ENCODE data around the gene ORAI3. TPM values are rescaled to one million over a fixed set of nuclear protein-coding genes. Genes with fewer than 3 reads are reported as not detected.

Gene ORAI3
- polyA plus RNA-seq, 1 donor from 2014 or later, result 7.3 TPM

DNA sequence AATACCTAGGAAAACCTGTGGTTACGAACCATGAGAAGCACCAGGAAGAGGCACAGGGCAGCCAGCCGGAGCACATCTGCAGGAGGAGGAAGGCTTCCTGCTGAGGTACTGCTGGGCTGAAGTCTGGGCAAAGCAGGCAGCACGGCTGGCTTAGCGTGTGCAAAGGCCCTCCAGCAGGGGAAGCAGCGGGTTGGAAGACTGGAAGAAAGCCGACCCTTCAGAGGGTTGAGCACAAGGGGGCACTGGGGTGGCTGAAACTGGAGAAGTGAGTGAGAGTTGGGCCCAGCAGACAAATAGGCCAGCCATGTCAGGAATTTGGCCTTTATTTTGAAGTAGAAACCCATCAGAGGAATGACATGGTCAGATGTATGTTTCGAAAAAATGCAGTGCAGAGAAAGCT, 24.0 kb downstream of the ORAI3 start:
- Histone ChIP-seq H3F3A (ENCODE audit: insufficient read depth, low read length, poor library complexity, severe bottlenecking) (no peaks in the 10 kb centered on the region), H3K4me2 (ENCODE audit: low read length) (no peak overlapping the region), H3K4me3 (ENCODE audit: low read length) (no peak overlapping the region), H3K27me3 (ENCODE audit: insufficient read depth, low read depth, low read length) (no peaks in the 10 kb centered on the region), H3K9me2 (ENCODE audit: insufficient read depth, low read length) (no peaks in the 10 kb centered on the region), H3K9ac (ENCODE audit: low read length) (no peak overlapping the region), H3K79me2 (replicated peaks; ENCODE audit: insufficient read depth, low read length) (no peaks in the 10 kb centered on the region), H2AFZ (ENCODE audit: low read depth, low read length) (no peak overlapping the region), H3K36me3 (ENCODE audit: insufficient read depth, low read length) (no peaks in the 10 kb centered on the region), H3K27ac (ENCODE audit: low read length) (no peak overlapping the region), H3K9me3 (ENCODE audit: low read length) (no peaks in the 10 kb centered on the region), H4K20me1 (ENCODE audit: insufficient read depth) (no peaks in the 10 kb centered on the region)
- TF ChIP-seq EZH2 (IDR thresholded peaks at IDR 0.05; ENCODE audit: borderline replicate concordance, insufficient read depth, low read length, poor library complexity, severe bottlenecking) (no peak), TAF1 (IDR thresholded peaks at IDR 0.05; ENCODE audit: low read depth) (no peak), SMC3 (conservative IDR thresholded peaks at IDR 0.05; ENCODE audit: poor library complexity) (no peak), MXI1 (conservative IDR thresholded peaks at IDR 0.05; ENCODE audit: poor library complexity, severe bottlenecking) (no peak), RAD21 (conservative IDR thresholded peaks at IDR 0.05) (no peak), EP300 (conservative IDR thresholded peaks at IDR 0.05; ENCODE audit: poor library complexity, severe bottlenecking) (no peak), POLR2AphosphoS5 (IDR thresholded peaks at IDR 0.05) (no peak)
- TF ChIP-seq, protein P1, sequence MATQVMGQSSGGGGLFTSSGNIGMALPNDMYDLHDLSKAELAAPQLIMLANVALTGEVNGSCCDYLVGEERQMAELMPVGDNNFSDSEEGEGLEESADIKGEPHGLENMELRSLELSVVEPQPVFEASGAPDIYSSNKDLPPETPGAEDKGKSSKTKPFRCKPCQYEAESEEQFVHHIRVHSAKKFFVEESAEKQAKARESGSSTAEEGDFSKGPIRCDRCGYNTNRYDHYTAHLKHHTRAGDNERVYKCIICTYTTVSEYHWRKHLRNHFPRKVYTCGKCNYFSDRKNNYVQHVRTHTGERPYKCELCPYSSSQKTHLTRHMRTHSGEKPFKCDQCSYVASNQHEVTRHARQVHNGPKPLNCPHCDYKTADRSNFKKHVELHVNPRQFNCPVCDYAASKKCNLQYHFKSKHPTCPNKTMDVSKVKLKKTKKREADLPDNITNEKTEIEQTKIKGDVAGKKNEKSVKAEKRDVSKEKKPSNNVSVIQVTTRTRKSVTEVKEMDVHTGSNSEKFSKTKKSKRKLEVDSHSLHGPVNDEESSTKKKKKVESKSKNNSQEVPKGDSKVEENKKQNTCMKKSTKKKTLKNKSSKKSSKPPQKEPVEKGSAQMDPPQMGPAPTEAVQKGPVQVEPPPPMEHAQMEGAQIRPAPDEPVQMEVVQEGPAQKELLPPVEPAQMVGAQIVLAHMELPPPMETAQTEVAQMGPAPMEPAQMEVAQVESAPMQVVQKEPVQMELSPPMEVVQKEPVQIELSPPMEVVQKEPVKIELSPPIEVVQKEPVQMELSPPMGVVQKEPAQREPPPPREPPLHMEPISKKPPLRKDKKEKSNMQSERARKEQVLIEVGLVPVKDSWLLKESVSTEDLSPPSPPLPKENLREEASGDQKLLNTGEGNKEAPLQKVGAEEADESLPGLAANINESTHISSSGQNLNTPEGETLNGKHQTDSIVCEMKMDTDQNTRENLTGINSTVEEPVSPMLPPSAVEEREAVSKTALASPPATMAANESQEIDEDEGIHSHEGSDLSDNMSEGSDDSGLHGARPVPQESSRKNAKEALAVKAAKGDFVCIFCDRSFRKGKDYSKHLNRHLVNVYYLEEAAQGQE (IDR thresholded peaks at IDR 0.05; ENCODE audit: borderline replicate concordance), result no peak
- TF ChIP-seq, protein P2, sequence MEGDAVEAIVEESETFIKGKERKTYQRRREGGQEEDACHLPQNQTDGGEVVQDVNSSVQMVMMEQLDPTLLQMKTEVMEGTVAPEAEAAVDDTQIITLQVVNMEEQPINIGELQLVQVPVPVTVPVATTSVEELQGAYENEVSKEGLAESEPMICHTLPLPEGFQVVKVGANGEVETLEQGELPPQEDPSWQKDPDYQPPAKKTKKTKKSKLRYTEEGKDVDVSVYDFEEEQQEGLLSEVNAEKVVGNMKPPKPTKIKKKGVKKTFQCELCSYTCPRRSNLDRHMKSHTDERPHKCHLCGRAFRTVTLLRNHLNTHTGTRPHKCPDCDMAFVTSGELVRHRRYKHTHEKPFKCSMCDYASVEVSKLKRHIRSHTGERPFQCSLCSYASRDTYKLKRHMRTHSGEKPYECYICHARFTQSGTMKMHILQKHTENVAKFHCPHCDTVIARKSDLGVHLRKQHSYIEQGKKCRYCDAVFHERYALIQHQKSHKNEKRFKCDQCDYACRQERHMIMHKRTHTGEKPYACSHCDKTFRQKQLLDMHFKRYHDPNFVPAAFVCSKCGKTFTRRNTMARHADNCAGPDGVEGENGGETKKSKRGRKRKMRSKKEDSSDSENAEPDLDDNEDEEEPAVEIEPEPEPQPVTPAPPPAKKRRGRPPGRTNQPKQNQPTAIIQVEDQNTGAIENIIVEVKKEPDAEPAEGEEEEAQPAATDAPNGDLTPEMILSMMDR (IDR thresholded peaks at IDR 0.05; ENCODE audit: poor library complexity, severe bottlenecking), result no peak

DNA sequence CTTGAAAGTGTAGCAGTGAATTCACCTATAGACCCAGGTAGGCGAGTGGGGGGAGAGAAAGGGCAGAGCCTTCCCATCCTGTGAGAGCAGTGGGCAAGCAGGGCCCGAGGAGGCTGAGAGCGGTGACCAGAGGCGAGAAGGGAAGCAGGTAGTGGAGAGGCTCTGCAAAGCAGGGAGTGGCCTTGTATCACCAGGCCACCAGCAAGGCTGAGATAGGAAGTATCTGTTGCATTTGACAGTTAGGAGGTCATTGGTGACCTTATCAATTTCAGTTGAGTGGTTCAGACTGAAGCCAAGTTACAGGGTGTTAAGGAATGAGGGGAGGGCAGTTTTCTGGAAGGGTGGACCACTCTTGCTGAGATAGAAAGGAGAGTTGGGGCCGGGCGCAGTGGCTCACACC, 25.5 kb downstream of the ORAI3 start:
- Histone ChIP-seq H3K27ac (ENCODE audit: low read length) (no peak overlapping the region), H3K36me3 (ENCODE audit: insufficient read depth, low read length) (no peaks in the 10 kb centered on the region), H4K20me1 (ENCODE audit: insufficient read depth) (no peaks in the 10 kb centered on the region), H3F3A (ENCODE audit: insufficient read depth, low read length, poor library complexity, severe bottlenecking) (no peaks in the 10 kb centered on the region), H3K27me3 (ENCODE audit: insufficient read depth, low read depth, low read length) (no peaks in the 10 kb centered on the region), H3K9ac (ENCODE audit: low read length) (no peak overlapping the region), H3K4me3 (ENCODE audit: low read length) (no peak overlapping the region), H3K9me3 (ENCODE audit: low read length) (no peaks in the 10 kb centered on the region), H2AFZ (ENCODE audit: low read depth, low read length) (no peak overlapping the region), H3K79me2 (replicated peaks; ENCODE audit: insufficient read depth, low read length) (no peaks in the 10 kb centered on the region), H3K9me2 (ENCODE audit: insufficient read depth, low read length) (no peaks in the 10 kb centered on the region), H3K4me2 (ENCODE audit: low read length) (no peak overlapping the region)
- TF ChIP-seq MXI1 (conservative IDR thresholded peaks at IDR 0.05; ENCODE audit: poor library complexity, severe bottlenecking) (no peak), RAD21 (conservative IDR thresholded peaks at IDR 0.05) (no peak)
- TF ChIP-seq, protein P1 (IDR thresholded peaks at IDR 0.05; ENCODE audit: borderline replicate concordance), result no peak
